ENCODE results near the gene USP35. TPM values are rescaled to one million over a fixed set of nuclear protein-coding genes. Genes with fewer than 3 reads are reported as not detected.

Gene USP35
- total RNA-seq, 1 donor from 2014 or later = 16.5 TPM

DNA sequence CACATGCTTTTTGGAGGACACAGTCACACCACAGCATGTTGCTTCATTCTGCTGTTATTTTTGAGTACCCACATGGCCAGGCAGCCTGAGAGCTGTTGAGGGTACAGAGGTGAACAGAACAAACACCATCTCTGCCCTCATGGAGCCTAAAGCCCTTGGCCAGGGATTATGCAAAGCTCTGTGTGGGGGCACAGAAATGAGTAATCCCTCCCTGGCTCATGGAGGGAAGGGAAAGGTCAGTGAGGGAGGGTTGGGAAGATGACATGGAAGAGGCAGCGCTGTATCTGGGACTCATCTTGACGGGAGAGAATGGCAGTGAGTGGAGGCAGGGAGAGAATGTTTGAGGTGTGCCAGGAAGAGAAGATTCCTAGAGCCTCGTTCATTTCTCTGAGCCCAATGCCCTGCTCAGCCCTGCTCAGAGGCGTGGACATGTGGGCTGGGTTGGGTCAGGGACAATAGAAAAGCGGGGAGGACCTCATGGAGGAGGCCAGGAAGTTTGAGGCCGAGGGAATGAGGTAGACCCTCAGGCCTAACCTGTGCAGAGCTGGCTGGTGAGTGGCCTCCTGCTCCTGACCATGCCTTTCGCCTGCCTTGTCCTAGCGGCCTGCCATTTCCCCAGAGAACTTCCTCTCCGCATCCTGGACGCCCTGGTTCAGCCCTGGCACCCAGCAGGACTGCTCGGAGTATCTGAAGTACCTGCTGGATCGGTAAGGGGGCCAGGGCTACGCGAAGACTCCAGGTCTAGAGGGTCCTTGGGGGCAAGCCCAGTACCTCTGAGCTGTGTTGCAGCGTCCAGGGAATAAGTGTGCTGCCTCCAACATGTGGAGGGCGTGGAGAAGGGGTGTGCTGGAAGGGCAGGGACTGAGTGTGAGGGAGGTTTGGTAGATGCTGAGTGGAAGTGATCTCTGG is 19.8 kb downstream of the USP35 start:
- TF ChIP-seq, protein P1, sequence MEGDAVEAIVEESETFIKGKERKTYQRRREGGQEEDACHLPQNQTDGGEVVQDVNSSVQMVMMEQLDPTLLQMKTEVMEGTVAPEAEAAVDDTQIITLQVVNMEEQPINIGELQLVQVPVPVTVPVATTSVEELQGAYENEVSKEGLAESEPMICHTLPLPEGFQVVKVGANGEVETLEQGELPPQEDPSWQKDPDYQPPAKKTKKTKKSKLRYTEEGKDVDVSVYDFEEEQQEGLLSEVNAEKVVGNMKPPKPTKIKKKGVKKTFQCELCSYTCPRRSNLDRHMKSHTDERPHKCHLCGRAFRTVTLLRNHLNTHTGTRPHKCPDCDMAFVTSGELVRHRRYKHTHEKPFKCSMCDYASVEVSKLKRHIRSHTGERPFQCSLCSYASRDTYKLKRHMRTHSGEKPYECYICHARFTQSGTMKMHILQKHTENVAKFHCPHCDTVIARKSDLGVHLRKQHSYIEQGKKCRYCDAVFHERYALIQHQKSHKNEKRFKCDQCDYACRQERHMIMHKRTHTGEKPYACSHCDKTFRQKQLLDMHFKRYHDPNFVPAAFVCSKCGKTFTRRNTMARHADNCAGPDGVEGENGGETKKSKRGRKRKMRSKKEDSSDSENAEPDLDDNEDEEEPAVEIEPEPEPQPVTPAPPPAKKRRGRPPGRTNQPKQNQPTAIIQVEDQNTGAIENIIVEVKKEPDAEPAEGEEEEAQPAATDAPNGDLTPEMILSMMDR (IDR thresholded peaks at IDR 0.05; ENCODE audit: unreplicated experiment) = no peak
- H3K36me3 Mint-ChIP-seq (ENCODE audit: insufficient read depth) = peaks cover 28% of the 10 kb centered on the region
- no peak for DNase-seq (ENCODE audit: low spot score, unreplicated experiment)
- no peak overlapping the region for H3K27ac Mint-ChIP-seq
- no peak overlapping the region for H3K4me3 Mint-ChIP-seq (ENCODE audit: low read depth)
- H3K27me3 Mint-ChIP-seq = no peaks in the 10 kb centered on the region
- H3K9me3 Mint-ChIP-seq (ENCODE audit: low read depth) = no peaks in the 10 kb centered on the region
- H3K4me1 Mint-ChIP-seq (ENCODE audit: low read depth) = no peaks in the 10 kb centered on the region

- DNase-seq (ENCODE audit: low spot score, unreplicated experiment) = no peak
- no peaks in the 10 kb centered on the region for H3K4me1 Mint-ChIP-seq (ENCODE audit: low read depth)
- TF ChIP-seq, protein P1 (IDR thresholded peaks at IDR 0.05; ENCODE audit: unreplicated experiment) = no peak
- no peak overlapping the region for H3K27ac Mint-ChIP-seq
- H3K27me3 Mint-ChIP-seq = no peaks in the 10 kb centered on the region
- no peak overlapping the region for H3K4me3 Mint-ChIP-seq (ENCODE audit: low read depth)
- H3K36me3 Mint-ChIP-seq (ENCODE audit: insufficient read depth) = peaks cover 27% of the 10 kb centered on the region
- H3K9me3 Mint-ChIP-seq (ENCODE audit: low read depth) = no peaks in the 10 kb centered on the region
Measured at GRCh38 chr11:78209478-78209877, 20.8 kb downstream of the USP35 start.

- Mint-ChIP-seq H3K27ac (no peak overlapping the region), H3K4me3 (ENCODE audit: low read depth) (no peak overlapping the region), H3K9me3 (ENCODE audit: low read depth) (no peaks in the 10 kb centered on the region), H3K27me3 (no peaks in the 10 kb centered on the region), H3K4me1 (ENCODE audit: low read depth) (no peaks in the 10 kb centered on the region), H3K36me3 (ENCODE audit: insufficient read depth) (peaks cover 25% of the 10 kb centered on the region)
- TF ChIP-seq, protein P1 (IDR thresholded peaks at IDR 0.05; ENCODE audit: unreplicated experiment) = no peak
- DNase-seq (ENCODE audit: low spot score, unreplicated experiment) = no peak
Measured at GRCh38 chr11:78210000-78210608, 21.4 kb downstream of the USP35 start.

DNA sequence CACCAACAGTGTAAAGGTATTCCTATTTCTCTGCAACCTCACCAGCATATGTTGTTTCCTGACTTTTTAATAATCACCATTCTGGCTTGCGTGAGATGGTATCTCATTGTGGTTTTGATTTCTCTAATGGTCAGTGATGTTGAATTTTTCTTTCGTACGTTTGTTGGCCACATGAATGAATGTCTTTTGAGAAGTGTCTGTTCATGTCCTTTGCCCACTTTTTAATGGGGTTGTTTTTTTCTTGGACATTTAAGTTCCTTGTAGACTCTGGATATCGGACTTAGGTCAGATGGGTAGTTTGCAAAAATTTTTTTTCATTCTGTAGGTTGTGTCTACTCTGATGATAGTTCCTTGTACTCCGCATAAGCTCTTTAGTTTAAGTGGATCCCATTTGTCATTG is 22.8 kb downstream of the USP35 start:
- TF ChIP-seq, protein P1 (IDR thresholded peaks at IDR 0.05; ENCODE audit: unreplicated experiment) = no peak
- H3K27me3 Mint-ChIP-seq = no peaks in the 10 kb centered on the region
- H3K27ac Mint-ChIP-seq = no peak overlapping the region
- DNase-seq (ENCODE audit: low spot score, unreplicated experiment) = no peak
- no peaks in the 10 kb centered on the region for H3K9me3 Mint-ChIP-seq (ENCODE audit: low read depth)
- peaks cover 26% of the 10 kb centered on the region for H3K36me3 Mint-ChIP-seq (ENCODE audit: insufficient read depth)
- H3K4me1 Mint-ChIP-seq (ENCODE audit: low read depth) = peaks cover 4% of the 10 kb centered on the region
- no peak overlapping the region for H3K4me3 Mint-ChIP-seq (ENCODE audit: low read depth)

DNA sequence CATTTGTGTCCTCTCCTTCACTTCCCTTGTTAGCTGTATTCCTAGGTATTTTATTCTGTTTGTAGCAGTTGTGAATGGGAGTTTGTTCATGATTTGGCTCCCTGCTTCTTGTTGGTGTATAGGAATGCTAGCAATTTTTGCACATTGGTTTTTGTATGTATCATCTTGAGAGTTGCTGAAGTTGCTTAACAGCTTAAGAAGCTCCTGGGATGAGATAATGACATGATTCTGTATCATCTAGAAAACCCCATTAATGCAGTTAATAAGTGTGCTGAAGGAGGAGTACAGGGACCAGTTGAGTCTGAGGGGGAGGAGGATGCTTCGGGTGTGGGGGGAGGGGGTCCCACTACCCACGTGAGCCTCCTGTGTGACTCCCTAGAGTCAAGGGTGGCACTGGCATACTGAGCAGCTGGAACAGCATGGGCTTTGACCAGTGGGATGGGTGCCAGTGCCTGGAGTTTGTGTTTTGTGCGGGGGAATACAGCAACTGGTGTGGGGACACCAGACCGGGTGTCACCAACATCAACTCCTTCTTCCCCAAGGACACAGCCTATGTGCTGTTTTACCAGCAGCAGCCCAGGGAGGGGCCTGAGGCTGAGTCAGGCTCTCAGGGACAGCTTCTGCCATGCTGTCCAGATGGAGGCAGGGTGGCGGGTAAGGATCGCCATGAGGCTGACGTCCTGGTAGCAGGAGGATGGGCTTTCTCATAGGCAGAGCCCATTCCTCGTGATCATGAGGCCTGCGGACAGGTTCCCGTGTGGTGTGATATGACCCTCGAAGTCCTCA is 24.1 kb downstream of the USP35 start:
- TF ChIP-seq, protein P1 (IDR thresholded peaks at IDR 0.05; ENCODE audit: unreplicated experiment) = no peak
- no peak for DNase-seq (ENCODE audit: low spot score, unreplicated experiment)
- no peak overlapping the region for H3K4me3 Mint-ChIP-seq (ENCODE audit: low read depth)
- peaks cover 7% of the 10 kb centered on the region for H3K4me1 Mint-ChIP-seq (ENCODE audit: low read depth)
- no peak overlapping the region for H3K27ac Mint-ChIP-seq
- H3K27me3 Mint-ChIP-seq = no peaks in the 10 kb centered on the region
- H3K36me3 Mint-ChIP-seq (ENCODE audit: insufficient read depth) = peaks cover 30% of the 10 kb centered on the region
- no peaks in the 10 kb centered on the region for H3K9me3 Mint-ChIP-seq (ENCODE audit: low read depth)

Measured in progenitor cell of endocrine pancreas (in vitro differentiated cells).